CD14-positive monocyte (primary cell): ENCODE results near the gene SLC26A11. TPM values are rescaled to one million over a fixed set of nuclear protein-coding genes. Genes with fewer than 3 reads are reported as not detected.
"Not testable (repeated sequence)": the region's sequence is repeated elsewhere in the genome, so short reads cannot be mapped to it uniquely, and the experiment has no call there.

Source experiments
- DNase-seq, 3 donors: peaks; one replicate each; pipeline ENCODE4 v3.0.0-alpha.2; 2011 to 2022
- H2AFZ ChIP-seq: 2 replicates; pipeline ENCODE4 v1.6.0; 2012; ENCODE audit warnings: mild to moderate bottlenecking, low read depth, low read length, inconsistent platforms; ENCODE audit not compliant: insufficient read depth, poor library complexity, severe bottlenecking
- H3K27ac ChIP-seq, 2 donors: 1 replicate in 1 of 2; 2 replicates in 1 of 2; pipeline ENCODE4 v1.5.1; 2012 to 2013; ENCODE audit warnings: low read length in 2 of 2, control low read depth in 1 of 2, inconsistent platforms in 1 of 2, low read depth in 1 of 2, mild to moderate bottlenecking in 1 of 2
- H3K27me3 ChIP-seq, 2 donors: one replicate each; pipeline versions ENCODE4 v1.6.0 to v1.6.1; 2011 to 2013; ENCODE audit warnings: low read length in 2 of 2; ENCODE audit not compliant: control insufficient read depth in 2 of 2, insufficient read depth in 2 of 2
- H3K36me3 ChIP-seq, 2 donors: replicated peaks in 1 of 2; 1 replicate in 1 of 2; 2 replicates in 1 of 2; pipeline versions ENCODE4 v1.5.1 to v1.6.1; 2012 to 2013; ENCODE audit warnings: low read length in 2 of 2, control low read depth in 1 of 2, inconsistent platforms in 1 of 2, mild to moderate bottlenecking in 1 of 2; ENCODE audit not compliant: insufficient read depth in 2 of 2, control insufficient read depth in 1 of 2
- H3K4me1 ChIP-seq, 2 donors: 1 replicate in 1 of 2; 2 replicates in 1 of 2; pipeline versions ENCODE4 v1.5.1 to v1.6.1; 2012 to 2013; ENCODE audit warnings: low read length in 2 of 2, control low read depth in 1 of 2, inconsistent platforms in 1 of 2, mild to moderate bottlenecking in 1 of 2, moderate library complexity in 1 of 2; ENCODE audit not compliant: insufficient read depth in 2 of 2, control insufficient read depth in 1 of 2
- H3K4me2 ChIP-seq: replicated peaks from 2 replicates; pipeline ENCODE3; 2012; ENCODE audit warnings: low read length, moderate library complexity, mild to moderate bottlenecking; ENCODE audit not compliant: poor library complexity, severe bottlenecking; ENCODE audit errors: extremely low read depth
- H3K4me3 ChIP-seq, 3 experiments: fragments of 200-600 bp in 1 of 3; sonication (generic) in 1 of 3; replicated peaks in 1 of 3; 1 replicate in 2 of 3; 2 replicates in 1 of 3; pipeline ENCODE4 v1.5.1; 2011 to 2013; ENCODE audit warnings: low read length in 3 of 3, mild to moderate bottlenecking in 3 of 3, control low read depth in 2 of 3, low read depth in 2 of 3, inconsistent platforms in 1 of 3, moderate library complexity in 1 of 3
- H3K79me2 ChIP-seq: 2 replicates; pipeline ENCODE4 v1.6.0; 2012; ENCODE audit warnings: mild to moderate bottlenecking, control low read depth, inconsistent platforms, low read length, moderate library complexity; ENCODE audit not compliant: insufficient read depth
- H3K9ac ChIP-seq: 2 replicates; pipeline ENCODE4 v1.6.0; 2017; ENCODE audit warnings: low read length, mild to moderate bottlenecking; ENCODE audit not compliant: insufficient read depth, poor library complexity, severe bottlenecking
- H3K9me3 ChIP-seq, 2 donors: replicated peaks in 1 of 2; 1 replicate in 1 of 2; 2 replicates in 1 of 2; pipeline versions ENCODE4 v1.5.1 to v1.6.1; 2012 to 2013; ENCODE audit warnings: low read length in 2 of 2, control low read depth in 1 of 2; ENCODE audit not compliant: control insufficient read depth in 1 of 2, insufficient read depth in 1 of 2
- H4K20me1 ChIP-seq: 2 replicates; pipeline ENCODE4 v1.6.0; 2012; ENCODE audit warnings: mild to moderate bottlenecking, low read length, control low read depth, moderate library complexity; ENCODE audit not compliant: insufficient read depth
- H3K27ac Mint-ChIP-seq, 7 donors: one replicate each; pipeline ENCODE4 v1.8.0; 2020; ENCODE audit warnings: mild to moderate bottlenecking in 7 of 7, mixed read lengths in 7 of 7, moderate library complexity in 6 of 7, inconsistent platforms in 2 of 7
- H3K27me3 Mint-ChIP-seq, 3 donors: one replicate each; pipeline ENCODE4 v1.8.0; 2021 to 2022; ENCODE audit warnings: low read depth in 3 of 3, mild to moderate bottlenecking in 3 of 3, mixed read lengths in 3 of 3, moderate library complexity in 3 of 3, inconsistent platforms in 1 of 3
- H3K36me3 Mint-ChIP-seq, 2 donors: one replicate each; pipeline ENCODE4 v1.8.0; 2020; ENCODE audit warnings: mixed read lengths in 2 of 2, inconsistent platforms in 1 of 2, mild to moderate bottlenecking in 1 of 2
- H3K4me1 Mint-ChIP-seq: one replicate; pipeline ENCODE4 v1.8.0; 2020; ENCODE audit warnings: mild to moderate bottlenecking, mixed read lengths
- H3K4me3 Mint-ChIP-seq, 2 donors: one replicate each; pipeline ENCODE4 v1.8.0; 2020; ENCODE audit warnings: mild to moderate bottlenecking in 2 of 2, mixed read lengths in 2 of 2, moderate library complexity in 1 of 2
- H3K9me3 Mint-ChIP-seq, 7 donors: one replicate each; pipeline ENCODE4 v1.8.0; 2020 to 2022; ENCODE audit warnings: mixed read lengths in 7 of 7, mild to moderate bottlenecking in 6 of 7, moderate library complexity in 6 of 7, inconsistent platforms in 2 of 7
- CTCF ChIP-seq: fragments of 200-600 bp; IDR thresholded peaks from one replicate; pipeline ENCODE4 v1.8.0; 2022; ENCODE audit warnings: antibody characterized with exemption, mild to moderate bottlenecking
- WGBS: methylation state at CpG from one replicate; pipeline ENCODE4 v1.1.5; 2013; ENCODE audit warnings: missing lambda C conversion rate; ENCODE audit not compliant: insufficient coverage; 5-methylcytosine and 5-hydroxymethylcytosine counted together
- intact Hi-C, 2 donors: fragments of 100-400 bp; cut with micrococcal nuclease; formaldehyde crosslinking; loops; one replicate each; pipeline versions ENCODE4 v1.15.0 to v1.15.1; 2023
- polyA plus RNA-seq, 3 donors: library from polyadenylated mRNA; depleted of rRNA in 1 of 3; unstranded in 2 of 3; stranded (reverse) in 1 of 3; fragments of 300-500 nt in 2 of 3; fragments of >200 nt in 1 of 3; fragmentation: Illumina TruSeq in 2 of 3; gene quantifications; 1 replicate in 2 of 3; 2 replicates in 1 of 3; pipeline ENCODE4 v1.2.3, GENCODE V29; 2012 to 2021

SLC26A11 gene
- polyA plus RNA-seq, 3 donors = 1.8 to 29.7 (median 2.6) TPM

GRCh38 chr17:80257716-80258213 is 37.5 kb downstream of the SLC26A11 start:
- no peak for DNase-seq
- intact Hi-C loops = no loop called here
- Mint-ChIP-seq H3K4me3 (no peak overlapping the region), H3K9me3 (no peaks in the 10 kb centered on the region), H3K4me1 (peaks cover 54% of the 10 kb centered on the region), H3K27me3 (peaks cover 5 to 27% (median 10%) of the 10 kb centered on the region in 3 donors), H3K27ac (no peak overlapping the region), H3K36me3 (no peaks in the 10 kb centered on the region)
- Histone ChIP-seq H4K20me1 (peaks cover 13% of the 10 kb centered on the region), H3K27ac (no peak overlapping the region), H3K4me1 (peaks cover 43 to 48% of the 10 kb centered on the region in 2 donors), H3K9ac (no peak overlapping the region), H3K36me3 (no peaks in the 10 kb centered on the region), H3K9me3 (no peaks in the 10 kb centered on the region), H3K79me2 (peaks cover 19% of the 10 kb centered on the region), H2AFZ (no peak overlapping the region), H3K4me2 (no peak overlapping the region), H3K4me3 (no peak overlapping the region), H3K27me3 (no peaks in the 10 kb centered on the region)
- no peak for TF ChIP-seq CTCF
- WGBS = 84% methylated on average over 10 of the region's 14 CpGs

GRCh38 chr17:80258296-80258695 is 38.1 kb downstream of the SLC26A11 start:
- DNase-seq, H3K4me2 ChIP-seq, H3K9me3 ChIP-seq, H3K36me3 ChIP-seq, H3K4me3 Mint-ChIP-seq, H3K9ac ChIP-seq, H3K9me3 Mint-ChIP-seq, H3K36me3 Mint-ChIP-seq, intact Hi-C loops, H3K4me3 ChIP-seq, H2AFZ ChIP-seq, H3K27ac ChIP-seq, H3K27me3 ChIP-seq: not testable (repeated sequence)
- H3K27me3 Mint-ChIP-seq = peaks cover 5 to 27% (median 9%) of the 10 kb centered on the region in 3 donors
- Histone ChIP-seq H3K4me1 (peaks cover 49 to 53% of the 10 kb centered on the region in 2 donors), H4K20me1 (peaks cover 16% of the 10 kb centered on the region), H3K79me2 (peaks cover 24% of the 10 kb centered on the region)
- peaks cover 58% of the 10 kb centered on the region for H3K4me1 Mint-ChIP-seq
- WGBS = 78% methylated on average over 2 of the region's 2 CpGs
- H3K27ac Mint-ChIP-seq = peak overlapping the region in 1 of 7 donors; percentile 73
